ENCODE results near the gene ROBO1. TPM values are rescaled to one million over a fixed set of nuclear protein-coding genes. Genes with fewer than 3 reads are reported as not detected.

The ROBO1 gene
- total RNA-seq, 1 donor from 2014 or later, result 169 TPM

- TF ChIP-seq EZH2phosphoT487 (IDR thresholded peaks at IDR 0.05), result no peak
- TF ChIP-seq CTCF (IDR thresholded peaks at IDR 0.05), result no peak
- no peak for TF ChIP-seq EZH2 (IDR thresholded peaks at IDR 0.05)
- peak overlapping the region; percentile 11 for H3K27ac Mint-ChIP-seq
- no peak overlapping the region for H3K4me3 ChIP-seq
- H3F3A ChIP-seq (ENCODE audit: low read depth), result no peaks in the 10 kb centered on the region
- no peak overlapping the region for H3K4me2 ChIP-seq
- H3K36me3 Mint-ChIP-seq, result no peaks in the 10 kb centered on the region
- no peak overlapping the region for H3K9ac ChIP-seq
- H3K9me3 ChIP-seq (ENCODE audit: low read depth), result peaks cover 3% of the 10 kb centered on the region
- H3K4me3 Mint-ChIP-seq, result no peak overlapping the region
- H3K27me3 ChIP-seq, result no peaks in the 10 kb centered on the region
- H3K27ac ChIP-seq, result no peak overlapping the region
- H3K36me3 ChIP-seq, result no peaks in the 10 kb centered on the region
- no peaks in the 10 kb centered on the region for H3K27me3 Mint-ChIP-seq (ENCODE audit: insufficient read depth, low read depth)
- H3K4me1 ChIP-seq, result no peaks in the 10 kb centered on the region
- H3K4me1 Mint-ChIP-seq, result peaks cover 11% of the 10 kb centered on the region
- H3K9me3 Mint-ChIP-seq, result peaks cover 17% of the 10 kb centered on the region
- no peak overlapping the region for H2AFZ ChIP-seq (replicated peaks)
- no peaks in the 10 kb centered on the region for H4K20me1 ChIP-seq (ENCODE audit: low read depth)
- no peaks in the 10 kb centered on the region for H3K79me2 ChIP-seq (ENCODE audit: low read depth)
- DNase-seq (ENCODE audit: low spot score), result no peak
These were observed 470.4 kb downstream of the ROBO1 start for GRCh38 chr3:79297245-79297960.

- Mint-ChIP-seq H3K27ac (no peak overlapping the region), H3K36me3 (no peaks in the 10 kb centered on the region), H3K27me3 (ENCODE audit: insufficient read depth, low read depth) (peaks cover 2% of the 10 kb centered on the region), H3K9me3 (no peaks in the 10 kb centered on the region), H3K4me3 (no peak overlapping the region), H3K4me1 (no peaks in the 10 kb centered on the region)
- Histone ChIP-seq H3K9ac (no peak overlapping the region), H3K27ac (no peak overlapping the region), H3K36me3 (no peaks in the 10 kb centered on the region), H3K9me3 (ENCODE audit: low read depth) (no peaks in the 10 kb centered on the region), H3K4me3 (no peak overlapping the region), H4K20me1 (ENCODE audit: low read depth) (no peaks in the 10 kb centered on the region), H3F3A (ENCODE audit: low read depth) (no peaks in the 10 kb centered on the region), H3K4me2 (no peak overlapping the region), H3K4me1 (no peaks in the 10 kb centered on the region), H2AFZ (replicated peaks) (no peak overlapping the region), H3K79me2 (ENCODE audit: low read depth) (no peaks in the 10 kb centered on the region), H3K27me3 (no peaks in the 10 kb centered on the region)
- no peak for TF ChIP-seq CTCF (IDR thresholded peaks at IDR 0.05)
- TF ChIP-seq EZH2phosphoT487 (IDR thresholded peaks at IDR 0.05), result no peak
- no peak for TF ChIP-seq EZH2 (IDR thresholded peaks at IDR 0.05)
- no peak for DNase-seq (ENCODE audit: low spot score)
These were observed 480.9 kb downstream of the ROBO1 start for GRCh38 chr3:79286882-79287281.

GRCh38 chr3:79285871-79286270 lies 481.9 kb downstream of the ROBO1 start:
- no peaks in the 10 kb centered on the region for H3K9me3 ChIP-seq (ENCODE audit: low read depth)
- H3K4me2 ChIP-seq, result no peak overlapping the region
- no peak for DNase-seq (ENCODE audit: low spot score)
- no peaks in the 10 kb centered on the region for H3K27me3 ChIP-seq
- H3F3A ChIP-seq (ENCODE audit: low read depth), result no peaks in the 10 kb centered on the region
- no peaks in the 10 kb centered on the region for H3K4me1 ChIP-seq
- H3K79me2 ChIP-seq (ENCODE audit: low read depth), result no peaks in the 10 kb centered on the region
- Mint-ChIP-seq H3K27ac (no peak overlapping the region), H3K4me3 (no peak overlapping the region), H3K27me3 (ENCODE audit: insufficient read depth, low read depth) (no peaks in the 10 kb centered on the region), H3K36me3 (no peaks in the 10 kb centered on the region), H3K9me3 (no peaks in the 10 kb centered on the region), H3K4me1 (no peaks in the 10 kb centered on the region)
- no peak overlapping the region for H3K4me3 ChIP-seq
- no peak overlapping the region for H3K9ac ChIP-seq
- H3K27ac ChIP-seq, result no peak overlapping the region
- no peaks in the 10 kb centered on the region for H4K20me1 ChIP-seq (ENCODE audit: low read depth)
- H3K36me3 ChIP-seq, result no peaks in the 10 kb centered on the region
- no peak overlapping the region for H2AFZ ChIP-seq (replicated peaks)
- TF ChIP-seq EZH2phosphoT487 (IDR thresholded peaks at IDR 0.05) (no peak), EZH2 (IDR thresholded peaks at IDR 0.05) (no peak), CTCF (IDR thresholded peaks at IDR 0.05) (no peak)
